GM21423 (cell line): ENCODE data around the gene ITFG1.

Source experiments
- ATAC-seq: cut with Tn5 transposase; IDR thresholded peaks from one replicate; pipeline ENCODE4 v1.9.1; 2021; ENCODE audit warnings: mild to moderate bottlenecking, moderate library complexity; ENCODE audit not compliant: unreplicated experiment

The ITFG1 gene

GRCh38 chr16:47129755-47130435, 331.0 kb downstream of the ITFG1 start:
- ATAC-seq: no peak

- ATAC-seq: no peak
Measured at GRCh38 chr16:47127541-47127940, 333.3 kb downstream of the ITFG1 start.

GRCh38 chr16:47125757-47126156, 335.1 kb downstream of the ITFG1 start:
- ATAC-seq: no peak

GRCh38 chr16:47113130-47113529, 347.7 kb downstream of the ITFG1 start:
- ATAC-seq: no peak

GRCh38 chr16:47110939-47111338, 349.9 kb downstream of the ITFG1 start:
- no peak for ATAC-seq

GRCh38 chr16:47109361-47109760, 351.5 kb downstream of the ITFG1 start:
- ATAC-seq: no peak
